Body of pancreas (tissue), 4 donors: ENCODE data around the gene RNU5D-1.

ENCODE experiments used
- CTCF ChIP-seq, 7 experiments: fragments of 450-650 bp in 4 of 7; fragments of 200-600 bp in 3 of 7; sonication (generic) in 3 of 7; IDR thresholded peaks; one replicate each; pipeline ENCODE4 v1.5.1; 2016 to 2019; ENCODE audit warnings: antibody characterized with exemption in 7 of 7
- POLR2A ChIP-seq, 3 donors: fragments of 450-650 bp; IDR thresholded peaks; one replicate each; pipeline ENCODE4 v1.6.1; 2016; ENCODE audit warnings: antibody characterized with exemption in 3 of 3, mild to moderate bottlenecking in 2 of 3

- TF ChIP-seq CTCF (IDR thresholded peaks at IDR 0.05) (no peak), POLR2A (IDR thresholded peaks at IDR 0.05) (no peak)
Observed at GRCh38 chr1:44719318-44719717, 11.7 kb downstream of the RNU5D-1 start.
